ENCODE results near the gene AP3S2.
"Not testable (repeated sequence)": the region's sequence is repeated elsewhere in the genome, so short reads cannot be mapped to it uniquely, and the experiment has no call there.

The AP3S2 gene

DNA sequence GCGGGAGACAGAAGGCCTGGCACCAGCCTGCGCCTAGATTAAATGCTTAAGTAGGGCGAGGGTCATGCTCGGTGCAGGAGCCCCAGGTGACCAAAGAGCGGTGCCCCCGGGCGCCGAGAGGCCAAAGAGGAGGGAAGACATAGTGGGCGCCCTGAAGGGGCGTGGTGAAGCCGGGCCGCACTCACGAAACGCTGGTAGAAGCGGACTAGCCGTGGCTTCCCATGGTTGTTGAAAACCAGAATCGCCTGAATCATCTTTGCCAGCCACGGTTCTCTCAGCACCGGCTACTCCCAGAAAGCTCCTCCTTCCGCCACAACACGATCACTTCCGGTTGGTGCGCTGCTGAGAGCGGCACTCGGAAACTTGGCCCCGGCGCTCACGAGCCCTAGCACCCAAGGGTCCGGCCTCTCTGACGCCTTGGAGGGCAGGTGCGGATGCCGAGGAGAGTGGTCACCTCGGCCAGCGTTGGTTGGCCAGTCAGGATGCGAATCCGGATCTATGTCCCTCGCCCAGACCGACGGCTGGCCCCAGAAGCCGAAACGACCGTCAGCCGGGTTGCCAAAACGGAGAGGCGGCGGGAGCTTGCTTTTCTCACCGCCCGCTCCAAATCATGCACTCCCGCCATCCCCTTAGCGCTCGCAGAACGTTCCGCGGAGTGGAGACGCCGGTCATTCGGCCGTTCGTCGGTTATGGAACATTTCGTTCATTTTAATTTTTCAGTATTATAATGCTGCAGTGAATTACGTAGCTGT, at the start of gene AP3S2:
Gene AP3S2, minus strand, starts transcription at position 299 of the 752 bp plus-strand sequence. Its CDS starts 45 bp downstream, at position 254.
- DNase-seq (ENCODE audit: low read depth in 2 of 2), result peak; percentile 76 to 81

DNA sequence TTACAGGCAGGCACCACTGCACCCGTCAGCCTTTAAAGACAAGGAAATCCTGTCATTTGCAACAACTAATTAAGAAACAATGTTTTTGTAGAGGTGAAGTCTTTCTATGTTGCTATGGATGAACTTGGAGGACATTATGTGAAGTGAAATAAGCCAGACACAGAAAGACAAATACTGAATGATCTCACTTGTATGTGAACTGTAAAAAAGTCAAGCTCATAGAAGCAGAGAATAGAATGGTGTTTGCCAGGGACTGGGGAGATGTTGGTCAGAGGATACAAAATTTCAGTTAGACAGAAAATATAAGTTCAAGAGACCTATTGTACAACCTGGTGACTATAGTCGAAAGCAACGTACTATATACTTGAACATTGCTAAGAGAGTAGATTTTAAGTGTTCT, 46.1 kb upstream of the AP3S2 start:
- no peak for DNase-seq (ENCODE audit: low read depth in 2 of 2)

DNA sequence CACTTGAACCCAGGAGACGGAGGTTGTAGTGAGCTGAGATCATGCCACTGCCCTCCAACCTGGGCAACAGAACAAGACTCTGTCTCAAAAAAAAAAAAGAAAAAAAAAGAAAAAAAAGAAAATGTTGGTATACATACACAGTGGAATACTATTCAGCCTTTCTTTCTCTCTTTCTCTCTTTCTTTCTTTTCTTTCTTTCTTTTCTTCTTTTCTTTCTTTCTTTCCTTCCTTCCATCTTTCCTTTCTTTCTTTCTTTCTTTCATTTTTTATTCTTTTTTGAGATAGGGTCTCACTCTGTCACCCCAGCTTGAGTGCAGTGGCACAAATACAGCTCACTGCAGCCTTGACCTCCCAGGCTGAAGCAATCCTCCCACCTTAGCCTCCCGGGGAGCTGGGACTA, 45.6 kb upstream of the AP3S2 start:
- not testable (repeated sequence) for DNase-seq (ENCODE audit: low read depth in 2 of 2)

DNA sequence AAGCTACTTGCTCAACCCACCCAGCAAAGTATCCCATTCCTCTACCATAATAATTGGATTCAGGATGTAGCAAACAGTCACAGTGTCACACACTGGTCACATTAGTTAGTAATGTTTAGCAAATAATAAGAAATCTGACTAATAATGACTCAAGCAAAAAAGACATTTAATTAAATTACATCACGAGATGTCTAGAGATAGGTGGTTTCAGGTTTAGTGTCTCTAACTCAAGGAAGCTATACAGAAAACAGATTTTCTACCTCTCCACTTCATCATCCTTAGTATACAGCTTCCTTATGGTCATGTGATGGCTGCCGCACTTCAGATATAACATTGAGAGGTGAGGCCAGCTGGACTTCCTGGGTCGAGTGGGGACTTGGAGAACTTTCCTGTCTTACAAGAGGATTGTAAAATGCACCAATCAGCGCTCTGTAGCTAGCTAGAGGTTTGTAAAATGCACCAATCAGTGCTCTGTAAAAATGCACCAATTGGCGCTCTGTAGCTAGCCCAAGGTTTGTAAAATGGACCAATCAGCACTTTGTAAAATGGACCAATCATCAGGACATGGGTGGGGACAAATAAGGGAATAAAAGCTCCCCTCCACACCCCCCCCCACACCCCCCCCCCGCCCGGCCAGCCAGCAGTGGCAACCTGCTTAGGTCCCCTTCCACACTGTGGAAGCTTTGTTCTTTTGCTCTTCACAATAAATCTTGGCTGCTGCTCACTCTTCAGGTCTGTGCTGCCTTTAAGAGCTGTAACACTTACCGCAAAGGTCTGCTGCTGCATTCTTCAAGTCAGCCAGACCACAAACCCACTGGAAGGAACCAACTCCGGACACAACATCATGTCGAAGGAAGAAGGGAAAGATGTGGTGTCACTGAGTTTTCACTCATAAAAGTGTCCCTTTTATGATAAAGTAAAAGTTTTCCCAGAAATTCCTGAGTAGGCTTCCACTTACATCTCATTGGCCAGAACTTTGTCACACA, 43.9 kb upstream of the AP3S2 start:
- DNase-seq (ENCODE audit: low read depth in 2 of 2), result no peak

DNA sequence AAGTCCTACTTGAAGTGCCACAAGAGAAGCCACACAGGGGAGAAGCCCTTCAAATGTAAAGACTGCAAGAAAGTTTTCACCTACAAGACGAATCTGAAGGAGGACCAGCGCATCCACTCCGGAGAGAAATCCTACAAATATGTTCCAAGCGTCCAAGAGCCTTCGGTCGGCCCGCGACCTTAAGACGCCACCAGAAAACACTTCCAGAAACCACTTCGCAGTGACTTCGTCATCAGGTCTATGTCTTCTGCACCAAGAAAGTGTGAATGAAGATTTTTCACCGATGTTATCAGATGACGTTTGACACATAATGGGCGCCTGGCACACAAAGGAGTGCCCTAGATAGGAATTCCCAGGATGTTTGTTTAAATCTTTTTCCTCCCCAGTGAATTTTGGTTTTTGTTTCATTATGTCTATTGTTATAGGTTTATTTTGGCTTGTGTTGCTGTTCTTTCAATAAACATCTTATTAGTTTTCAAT, 43.0 kb upstream of the AP3S2 start:
- DNase-seq (ENCODE audit: low read depth in 2 of 2), result no peak

DNA sequence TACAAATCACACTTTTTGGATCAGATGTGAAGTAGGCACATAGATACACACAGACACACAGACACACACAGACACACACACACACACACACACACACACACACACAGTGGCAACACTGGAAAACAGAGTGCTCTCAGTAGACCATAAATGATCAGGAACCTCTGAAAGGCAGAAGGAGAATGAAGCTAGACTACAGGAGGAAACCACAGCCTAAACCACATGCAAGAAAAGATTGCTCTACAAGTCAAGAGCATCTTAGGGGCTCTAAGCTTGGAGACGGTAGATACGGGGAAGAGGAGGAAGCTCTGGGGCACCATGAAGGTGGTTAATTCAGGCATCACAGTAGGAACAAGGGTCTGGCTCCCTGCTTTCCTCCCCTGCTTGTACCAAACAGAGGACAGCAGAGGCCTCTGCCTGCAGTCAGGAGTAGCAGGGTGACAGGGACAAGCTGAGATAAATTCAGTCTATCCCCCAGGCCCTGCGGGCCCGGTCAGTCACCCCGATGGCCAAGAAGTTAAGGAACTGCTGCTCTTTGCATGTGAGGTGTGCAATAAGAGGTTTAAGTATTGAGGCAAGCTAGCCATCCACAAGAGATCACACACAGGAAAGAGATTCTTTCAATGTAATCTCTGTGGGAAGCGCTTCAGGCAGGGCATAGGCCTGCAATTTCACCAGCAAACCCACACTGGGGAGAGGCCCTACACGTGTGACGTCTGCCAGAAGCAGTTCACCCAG, 42.4 kb upstream of the AP3S2 start:
- DNase-seq (ENCODE audit: low read depth in 2 of 2), result no peak

DNA sequence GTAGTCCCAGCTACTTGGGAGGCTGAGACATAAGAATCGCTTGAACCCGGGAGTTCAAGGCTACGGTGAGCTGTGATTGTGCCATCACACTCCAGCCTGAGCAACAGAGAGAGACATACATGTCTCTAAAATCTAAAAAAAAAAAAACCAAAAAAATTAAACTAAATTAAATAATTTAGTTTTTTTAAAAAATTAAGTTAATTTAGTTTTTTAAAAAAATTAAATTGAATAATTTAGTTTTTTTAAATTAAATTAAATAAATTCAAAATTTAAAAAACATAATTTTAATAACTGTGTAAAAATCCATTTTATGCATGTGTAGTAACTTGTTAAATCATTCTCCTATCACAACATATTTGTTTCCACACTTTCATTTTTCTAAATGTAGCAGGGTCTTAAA, 39.1 kb upstream of the AP3S2 start:
- no peak for DNase-seq (ENCODE audit: low read depth in 2 of 2)

DNA sequence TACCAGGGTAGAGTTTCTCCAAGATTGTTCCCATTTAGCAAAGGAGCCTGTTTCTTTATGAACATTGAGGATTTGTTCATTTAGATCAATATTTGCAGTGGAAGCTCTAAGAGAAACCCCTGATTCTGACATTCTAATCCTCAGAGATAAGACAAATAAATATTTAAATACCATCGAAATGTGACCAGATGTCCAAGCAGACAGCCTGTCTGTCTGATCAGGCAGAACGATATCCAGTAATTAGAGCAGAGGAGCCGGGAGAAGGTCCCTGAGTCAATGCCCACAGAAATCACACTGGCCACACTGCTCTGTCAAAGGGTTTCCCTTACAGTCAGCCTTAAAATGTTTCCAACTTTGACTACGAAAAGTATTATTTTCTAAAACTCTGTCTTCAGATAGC, 34.6 kb upstream of the AP3S2 start:
- no peak for DNase-seq (ENCODE audit: low read depth in 2 of 2)

DNA sequence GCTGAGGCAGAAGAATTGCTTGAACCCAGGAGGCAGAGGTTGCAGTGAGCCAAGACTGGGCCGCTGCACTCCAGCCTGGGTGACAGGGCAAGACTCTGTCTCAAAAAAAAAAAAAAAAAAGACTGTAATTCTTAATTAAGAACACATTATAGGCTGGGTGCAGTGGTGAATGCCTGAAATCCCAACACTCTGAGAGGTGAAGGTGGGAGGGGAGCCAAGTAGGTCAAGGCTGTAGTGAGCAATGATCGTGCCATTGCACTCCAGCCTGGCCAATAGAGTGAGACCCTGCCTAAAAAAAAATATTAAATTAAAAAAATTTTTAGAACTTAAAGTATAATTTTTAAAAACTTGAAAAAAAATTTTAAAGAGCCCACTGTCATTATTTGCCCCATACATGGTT, 32.4 kb upstream of the AP3S2 start:
- no peak for DNase-seq (ENCODE audit: low read depth in 2 of 2)

DNA sequence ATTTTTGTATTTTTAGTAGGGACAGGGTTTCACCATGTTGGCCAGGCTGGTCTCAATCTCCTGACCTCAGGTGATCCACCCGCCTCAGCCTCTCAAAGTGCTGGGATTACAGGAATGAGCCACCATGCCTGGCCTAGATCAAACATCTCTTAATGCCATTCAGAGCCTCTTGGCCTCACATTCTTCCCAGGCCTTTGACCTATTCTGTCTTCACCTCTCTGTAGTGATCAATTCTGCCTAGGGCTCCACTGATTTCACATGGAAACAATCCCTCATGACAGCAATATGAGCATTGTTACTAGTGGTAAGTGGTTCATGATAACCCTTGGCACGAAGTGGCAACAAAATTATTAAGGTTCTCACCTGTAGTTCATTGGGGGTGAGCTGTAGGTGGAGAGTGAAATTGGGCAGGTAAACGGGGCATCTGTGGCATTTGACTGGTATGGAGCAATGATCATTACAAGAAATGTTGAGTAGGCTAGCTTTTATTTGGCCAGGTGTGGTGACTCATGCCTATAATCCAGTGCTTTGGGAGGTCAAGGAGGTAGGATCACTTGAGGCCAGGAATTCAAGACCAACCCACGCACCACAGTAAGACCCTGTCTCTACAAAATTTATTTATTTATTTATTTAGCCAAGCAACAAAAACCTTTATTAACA, 23.8 kb upstream of the AP3S2 start:
- no peak for DNase-seq (ENCODE audit: low read depth in 2 of 2)

DNA sequence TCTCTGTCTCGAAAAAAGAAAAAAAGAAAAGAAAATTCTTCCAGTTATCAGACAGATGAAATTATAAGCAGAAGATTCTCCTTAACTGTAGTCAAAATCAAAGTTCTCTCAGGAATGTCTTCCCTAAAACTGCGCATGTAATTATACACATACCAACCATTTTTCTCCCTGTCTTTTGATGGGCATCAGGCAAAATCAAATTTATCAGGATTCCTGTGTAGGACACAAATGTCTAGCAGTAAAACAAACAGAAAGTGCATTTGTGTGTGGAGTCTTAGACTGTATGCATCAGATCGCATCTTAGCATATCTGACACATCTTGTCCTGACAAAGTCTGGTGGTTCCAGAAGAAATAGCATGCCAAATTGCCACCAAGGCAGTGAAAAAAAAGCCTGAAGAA, 22.9 kb upstream of the AP3S2 start:
- DNase-seq (ENCODE audit: low read depth in 2 of 2), result no peak

DNA sequence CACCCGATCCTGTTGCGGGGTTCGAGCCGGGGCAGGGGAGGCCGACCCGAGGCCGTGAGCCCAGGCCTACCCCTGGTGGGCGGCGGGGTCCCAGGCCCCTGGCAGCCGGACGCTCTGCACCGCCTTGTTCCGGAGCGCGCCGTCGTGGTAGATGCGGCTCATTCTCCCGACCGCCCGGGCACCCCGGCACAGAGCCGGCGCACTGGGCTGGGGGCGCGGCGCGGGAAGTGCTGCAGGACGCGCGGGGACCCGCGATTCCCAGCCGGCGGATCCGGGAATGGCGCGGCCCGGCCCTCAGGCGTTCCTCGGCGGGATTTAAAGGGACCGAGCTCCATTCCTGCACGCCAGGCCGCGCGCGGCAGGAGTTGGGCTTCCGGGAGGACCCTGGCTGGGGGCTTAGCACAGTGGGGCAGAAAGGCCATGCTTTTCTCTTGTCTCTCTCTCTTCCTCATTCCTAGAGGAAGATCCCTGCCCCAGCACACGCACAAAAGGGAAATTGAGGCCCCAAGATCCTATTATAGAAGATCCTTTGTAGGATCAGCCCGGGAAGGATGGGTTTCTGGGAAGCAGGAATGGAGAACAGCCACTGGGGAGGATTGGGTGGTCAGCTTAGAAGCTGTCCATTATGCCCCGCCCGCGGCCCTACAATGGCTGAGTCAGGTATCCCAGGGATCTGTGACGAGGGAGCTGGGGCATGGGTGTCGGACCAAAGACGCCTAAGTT, 19.0 kb upstream of the AP3S2 start, which contains the start of gene ARPIN:
Gene ARPIN, minus strand, starts transcription at position 279 of the 723 bp plus-strand sequence. Its CDS starts 117 bp downstream, at position 162.
- DNase-seq (ENCODE audit: low read depth in 2 of 2), result no peak

DNA sequence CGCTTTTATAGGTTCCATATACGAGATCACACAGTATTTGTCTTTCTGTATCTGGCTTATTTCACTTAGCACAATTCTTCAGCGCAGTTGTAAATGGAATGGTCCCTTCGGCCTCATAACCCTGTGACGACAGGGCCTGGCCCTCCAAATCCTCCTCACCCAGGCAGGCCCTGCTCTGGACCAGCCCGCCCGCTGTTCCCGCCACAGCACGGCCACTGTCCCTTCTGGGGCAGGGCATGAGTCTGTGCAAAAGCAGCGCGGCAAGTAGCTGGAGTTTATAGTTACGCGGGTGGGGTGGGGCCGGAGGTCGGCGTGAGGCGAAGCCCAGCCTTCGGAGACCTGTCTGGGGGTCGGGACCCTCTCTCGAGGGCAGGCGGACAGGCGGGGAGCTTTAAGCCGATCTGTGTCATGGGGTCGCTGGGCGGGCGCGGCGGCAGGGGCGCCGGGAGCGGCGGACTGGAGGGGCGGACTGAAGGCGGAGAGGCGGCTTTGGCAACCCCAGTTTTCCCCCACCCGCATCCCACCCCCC, 18.4 kb upstream of the AP3S2 start:
- DNase-seq (ENCODE audit: low read depth in 2 of 2), result no peak

DNA sequence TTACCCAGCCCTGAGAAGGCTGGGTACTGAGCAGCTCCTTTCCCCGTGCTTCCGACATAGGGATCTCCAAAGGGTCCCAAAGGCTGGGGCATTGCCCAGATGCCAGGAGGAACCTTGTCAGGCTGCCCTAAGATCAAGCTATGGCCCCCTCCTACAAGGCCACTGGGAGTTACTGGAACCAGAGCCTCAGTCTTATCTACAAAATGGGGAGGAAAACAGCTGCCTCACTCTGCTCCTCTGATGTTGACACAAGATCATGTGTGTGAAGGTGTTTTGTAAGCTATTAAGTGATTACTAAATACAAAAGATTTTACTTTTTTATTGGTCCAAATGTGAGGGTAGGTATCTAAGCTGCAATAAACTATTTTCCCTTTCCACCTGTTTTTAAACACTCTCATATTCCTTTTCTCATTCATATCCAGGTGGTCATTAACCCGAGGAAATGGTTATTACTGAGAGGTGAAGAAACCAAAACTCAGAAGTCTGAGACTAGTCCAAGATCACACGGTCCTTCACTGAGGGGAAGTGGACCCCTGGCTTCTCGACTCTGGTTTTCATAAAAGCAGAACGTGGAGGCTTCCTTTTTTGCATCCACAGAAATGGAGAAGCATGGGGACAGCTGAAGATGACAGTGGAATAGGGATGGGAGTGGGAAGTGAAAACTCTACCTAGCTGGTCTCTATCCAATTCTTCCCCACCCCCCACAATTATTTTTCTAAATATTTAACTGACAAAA, 17.3 kb upstream of the AP3S2 start:
- no peak for DNase-seq (ENCODE audit: low read depth in 2 of 2)

DNA sequence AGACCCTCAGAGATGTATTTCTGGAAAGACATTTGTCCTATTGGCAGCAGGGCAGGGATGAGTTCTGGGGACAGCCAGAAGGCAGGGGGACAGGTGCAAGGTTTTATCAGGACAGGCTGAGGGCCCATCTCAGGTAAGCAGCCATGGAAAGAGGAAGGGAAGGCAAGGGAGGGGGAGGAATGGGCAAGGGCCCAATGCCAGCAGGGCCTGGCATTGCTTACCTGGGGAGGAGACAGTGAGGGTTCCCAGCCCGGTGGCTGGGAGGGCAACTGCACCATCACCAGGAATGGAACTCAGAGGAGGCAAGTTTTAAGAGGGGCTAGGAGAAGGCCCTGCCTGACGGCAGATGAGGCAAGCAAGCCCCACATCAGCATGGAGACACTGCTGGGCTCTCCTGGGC, 15.8 kb upstream of the AP3S2 start:
- DNase-seq (ENCODE audit: low read depth in 2 of 2), result no peak

DNA sequence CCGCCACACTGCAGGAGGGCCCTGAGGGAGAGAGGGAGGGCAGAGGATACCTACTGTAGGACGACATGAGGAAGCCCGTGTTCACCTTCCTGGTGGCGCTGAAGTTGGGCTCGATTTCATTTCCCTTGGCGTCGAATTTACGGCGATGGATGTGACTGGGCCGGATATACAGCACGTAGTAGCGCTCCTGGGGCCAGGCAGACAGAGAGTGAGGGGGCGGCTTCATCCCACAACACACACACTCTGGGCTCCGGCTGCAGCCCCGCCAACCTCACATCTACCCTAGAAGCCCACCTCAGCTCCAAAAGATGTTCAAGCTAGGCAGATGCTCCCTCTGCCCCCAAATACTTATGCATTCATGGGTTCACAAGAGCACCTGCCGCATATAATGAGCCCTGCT, 14.4 kb upstream of the AP3S2 start:
- DNase-seq (ENCODE audit: low read depth in 2 of 2), result no peak

DNA sequence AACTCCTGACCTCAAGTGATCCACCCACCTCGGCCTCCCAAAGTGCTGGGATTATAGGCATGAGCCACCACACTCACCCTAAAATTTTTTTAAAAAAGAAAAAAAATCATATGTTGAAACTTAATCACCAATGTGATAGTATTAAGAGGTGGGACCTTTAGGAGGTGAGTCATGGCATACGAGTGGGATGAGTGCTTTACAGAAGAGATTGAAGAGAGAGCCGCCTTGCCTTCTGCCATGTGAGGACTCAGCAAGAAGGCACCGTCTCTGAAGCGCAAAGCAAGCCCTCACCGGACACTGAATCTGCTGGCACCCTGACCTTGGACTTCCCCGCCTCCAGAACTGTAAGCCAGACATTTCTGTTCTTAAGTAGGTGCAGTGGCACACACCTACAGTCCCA, 13.5 kb upstream of the AP3S2 start:
- no peak for DNase-seq (ENCODE audit: low read depth in 2 of 2)

DNA sequence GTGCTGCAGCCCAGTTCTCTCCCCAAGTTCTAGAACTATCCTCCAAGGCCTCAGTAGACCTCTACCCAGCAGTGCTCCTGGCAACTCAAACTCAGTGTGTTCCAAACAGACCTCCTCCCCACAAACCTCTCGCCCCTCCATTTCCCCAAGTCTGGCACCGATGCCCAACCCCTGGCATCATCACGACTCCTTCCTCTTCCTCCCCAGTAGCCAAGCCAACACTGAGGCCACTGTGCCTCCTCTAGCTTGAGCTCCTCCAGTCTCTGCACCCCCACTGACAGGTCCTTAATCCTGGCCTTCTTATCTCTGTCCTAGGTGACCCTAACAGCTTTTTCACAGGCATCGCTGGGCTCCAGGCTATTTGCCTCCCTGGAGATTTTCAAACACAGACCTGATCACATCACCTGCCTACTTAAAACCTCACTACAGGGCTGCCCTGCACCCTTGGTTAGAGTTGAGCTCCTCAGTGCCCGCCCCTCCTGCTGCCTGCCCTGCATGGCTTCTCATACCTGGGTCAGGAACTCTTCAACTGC, 12.1 kb upstream of the AP3S2 start:
- no peak for DNase-seq (ENCODE audit: low read depth in 2 of 2)

DNA sequence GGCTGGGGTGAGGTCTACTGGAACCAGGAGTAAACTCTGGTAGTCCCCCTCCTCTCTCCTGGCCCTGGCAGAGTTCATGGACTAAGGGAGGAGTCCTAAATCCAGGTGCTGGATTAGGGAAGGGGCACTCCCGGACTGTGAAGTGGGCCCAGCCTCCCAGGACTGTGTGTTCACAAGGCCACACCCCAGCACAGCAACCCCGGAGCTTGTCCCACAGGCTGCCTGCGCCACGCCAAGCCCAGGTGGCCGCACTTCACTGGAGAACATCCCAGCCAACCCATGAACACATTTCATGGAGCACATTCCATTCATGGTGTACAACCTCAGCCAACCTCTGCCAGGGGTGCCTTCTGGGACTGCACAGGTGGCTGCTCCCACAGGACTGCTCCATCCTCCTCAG, 10.7 kb upstream of the AP3S2 start:
- no peak for DNase-seq (ENCODE audit: low read depth in 2 of 2)

DNA sequence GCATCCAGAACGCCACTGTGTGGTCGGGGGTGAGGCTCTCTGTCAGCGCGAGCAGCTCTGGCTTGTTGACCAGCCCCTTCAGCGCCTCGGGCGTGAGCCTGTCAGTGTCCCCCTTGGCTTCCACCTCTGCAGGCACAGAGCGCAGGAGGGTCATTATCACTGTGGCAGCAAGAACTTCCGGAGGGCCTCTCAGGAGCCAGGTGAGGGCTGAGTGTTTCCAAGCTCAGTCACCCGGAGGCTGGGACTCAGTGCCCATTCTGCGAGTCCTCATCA, 10.0 kb upstream of the AP3S2 start:
- no peak for DNase-seq (ENCODE audit: low read depth in 2 of 2)

Measured in activated CD8-positive, alpha-beta memory T cell treated with anti-CD3 and anti-CD28 coated beads for 4 hours (primary cell).